ENCODE results near the gene RAB4B. TPM values are rescaled to one million over a fixed set of nuclear protein-coding genes. Genes with fewer than 3 reads are reported as not detected.

Gene RAB4B
- total and polyA plus RNA-seq, 2 of the 13 experiments (the other 11 are each of a cell fraction or from before 2014, with no cell fraction given) = 3.3 to 5.4 TPM

- intact Hi-C loops (cut with micrococcal nuclease; ENCODE audit: unreplicated experiment) = loop anchor here (5.0 kb wide), 2 partner anchors 91 to 146 kb away; partner anchors contain the start of genes COQ8B and ITPKC
- H3K27ac ChIP-seq (ENCODE audit: extremely low read length, insufficient read depth, low read length) = no peak overlapping the region
- in situ Hi-C loops (cut with HindIII; ENCODE audit: extremely low pct_ligation_motif_present, low pct_unique_long_range_greater_than_20kb) = loop anchor here (5.0 kb wide), 2 partner anchors 56 to 146 kb away; partner anchors contain the start of genes ACTMAP and SNRPA
- no TSS peak for BruUV-seq (replicated peaks)
- H3K9ac ChIP-seq (ENCODE audit: insufficient read depth, low read depth, low read length) = no peak overlapping the region
- H3K4me1 ChIP-seq (ENCODE audit: insufficient read depth, low read length) = peaks cover 16% of the 10 kb centered on the region
- H3K4me3 ChIP-seq (replicated peaks in 1 of 3; ENCODE audit: insufficient read depth in 1 of 3, low read depth in 2 of 3, low read length in 3 of 3) = no peak overlapping the region
- 96% methylated on average over 5 of the region's 5 CpGs for WGBS (ENCODE audit: low lambda C conversion rate)
- H3K36me3 ChIP-seq (replicated peaks in 1 of 2; ENCODE audit: control insufficient read depth in 1 of 2, insufficient read depth in 2 of 2, low read length in 2 of 2) = peaks cover 12 to 29% of the 10 kb centered on the region in 2 experiments; a peak in 4 of 5 replicates
- ChIA-PET POLR2A (interaction anchor here (2.5 to 3.1 kb wide), 2 partner anchors 10 to 31 kb away, joined by 10 to 21 read pairs; partner anchors contain the start of genes EGLN2 and RAB4B), CTCF (ENCODE audit: low intra/inter-chr PET ratio, low total read pairs) (no interaction called here)
- no peaks in the 10 kb centered on the region; a peak in 1 of 5 replicates for H3K27me3 ChIP-seq (ENCODE audit: control insufficient read depth in 1 of 2, insufficient read depth in 2 of 2, low read length in 2 of 2)
- no peak overlapping the region for H2AFZ ChIP-seq (ENCODE audit: low read length)
- H3K79me2 ChIP-seq (ENCODE audit: insufficient read depth, low read length) = peaks cover 9% of the 10 kb centered on the region
- H3K4me2 ChIP-seq (ENCODE audit: low read depth, low read length) = no peak overlapping the region
- DNase-seq (ENCODE audit: low spot score) = no peak
- no peak for FAIRE-seq
- no peak for ATAC-seq
- no peaks in the 10 kb centered on the region for H3K9me3 ChIP-seq (ENCODE audit: low read length)
- no peak for TF ChIP-seq SP4 (CRISPR knock-in tag; IDR thresholded peaks at IDR 0.05)
- TF ChIP-seq GABPA (IDR thresholded peaks at IDR 0.05; ENCODE audit: low read depth, low read length) = peak; percentile 16; the same call in 1 of the 2 replicates
- TF ChIP-seq GABPA (CRISPR knock-in tag; IDR thresholded peaks at IDR 0.05; ENCODE audit: low read depth) = no peak
- H4K20me1 ChIP-seq (ENCODE audit: insufficient read depth, low read length) = peaks cover 11% of the 10 kb centered on the region; the same call in 1 of the 2 replicates
These were observed 30.4 kb downstream of the RAB4B start for GRCh38 chr19:40808497-40808896.

GRCh38 chr19:40809358-40810086, 31.5 kb downstream of the RAB4B start:
- ATAC-seq (no peak), DNase-seq (ENCODE audit: low spot score) (no peak), FAIRE-seq (no peak)
- Histone ChIP-seq H3K4me2 (ENCODE audit: low read depth, low read length) (no peak overlapping the region), H2AFZ (ENCODE audit: low read length) (no peak overlapping the region), H3K79me2 (ENCODE audit: insufficient read depth, low read length) (peaks cover 4% of the 10 kb centered on the region), H3K4me1 (ENCODE audit: insufficient read depth, low read length) (peaks cover 6% of the 10 kb centered on the region), H3K4me3 (replicated peaks in 1 of 3; ENCODE audit: insufficient read depth in 1 of 3, low read depth in 2 of 3, low read length in 3 of 3) (no peak overlapping the region), H3K27me3 (ENCODE audit: control insufficient read depth in 1 of 2, insufficient read depth in 2 of 2, low read length in 2 of 2) (no peaks in the 10 kb centered on the region; a peak in 1 of 5 replicates), H3K9me3 (ENCODE audit: low read length) (no peaks in the 10 kb centered on the region), H3K9ac (ENCODE audit: insufficient read depth, low read depth, low read length) (no peak overlapping the region), H3K27ac (ENCODE audit: extremely low read length, insufficient read depth, low read length) (no peak overlapping the region), H4K20me1 (ENCODE audit: insufficient read depth, low read length) (peaks cover 10% of the 10 kb centered on the region; the same call in 1 of the 2 replicates), H3K36me3 (replicated peaks in 1 of 2; ENCODE audit: control insufficient read depth in 1 of 2, insufficient read depth in 2 of 2, low read length in 2 of 2) (peaks cover 12 to 29% of the 10 kb centered on the region in 2 experiments; a peak in 4 of 5 replicates)
- 98% methylated on average over 22 of the region's 39 CpGs for WGBS (ENCODE audit: low lambda C conversion rate)
- intact Hi-C loops (cut with micrococcal nuclease; ENCODE audit: unreplicated experiment) = loop anchor here (5.0 kb wide), 2 partner anchors 92 to 147 kb away; partner anchors contain the start of genes COQ8B and ITPKC
- no TSS peak for BruUV-seq (replicated peaks)
- POLR2A ChIA-PET = no interaction called here
- in situ Hi-C loops (cut with HindIII; ENCODE audit: extremely low pct_ligation_motif_present, low pct_unique_long_range_greater_than_20kb) = loop anchor here (5.0 to 10.0 kb wide), 3 partner anchors 57 to 325 kb away; partner anchors contain the start of genes ACTMAP and SNRPA
- TF ChIP-seq SRSF1 (optimal IDR thresholded peaks at IDR 0.05; ENCODE audit: low read depth, low read length) (no peak), ATM (IDR thresholded peaks at IDR 0.05; ENCODE audit: borderline replicate concordance) (no peak), AGO2 (optimal IDR thresholded peaks at IDR 0.05; ENCODE audit: low read depth, low read length) (peak; percentile 58), TRIM22 (IDR thresholded peaks at IDR 0.05) (no peak), RBFOX2 (IDR thresholded peaks at IDR 0.05; ENCODE audit: low read depth, low read length) (0 out of 2 replicates have a peak, but pooled peaks have one; percentile 43), POLR2A (IDR thresholded peaks at IDR 0.05; ENCODE audit: insufficient read depth in 1 of 2, low read depth in 2 of 2, low read length in 2 of 2) (peak in 1 of 2 experiments; percentile 33; a peak in 1 of 4 replicates)
- CTCF ChIA-PET (ENCODE audit: low intra/inter-chr PET ratio, low total read pairs) = no interaction called here
